Adrenal gland (tissue), 12 donors: ENCODE data around the gene NBL1. TPM values are rescaled to one million over a fixed set of nuclear protein-coding genes. Genes with fewer than 3 reads are reported as not detected.
A peak's percentile ranks its signal among the peaks of the same experiment; 100 is the strongest.

Experiments used
- DNase-seq, 7 donors: peaks; one replicate each; pipeline ENCODE4 v3.0.0-alpha.2; 2019 to 2020
- H3K27ac ChIP-seq, 5 donors: fragments of 200-600 bp; sonication (generic) in 4 of 5; 1 replicate in 3 of 5; 2 replicates in 2 of 5; pipeline versions ENCODE4 v1.5.1 to v1.8.0; 2016 to 2020; ENCODE audit warnings: mild to moderate bottlenecking in 1 of 5
- H3K27me3 ChIP-seq: fragments of 200-600 bp; 2 replicates; pipeline ENCODE4 v1.8.0; 2021
- H3K36me3 ChIP-seq, 2 donors: fragments of 200-600 bp; replicated peaks in 1 of 2; 1 replicate in 1 of 2; 2 replicates in 1 of 2; pipeline versions ENCODE4 v1.5.1 to v1.8.0; 2018 to 2022
- H3K4me1 ChIP-seq, 2 donors: fragments of 200-600 bp; replicated peaks in 1 of 2; 1 replicate in 1 of 2; 2 replicates in 1 of 2; pipeline versions ENCODE4 v1.5.1 to v1.8.0; 2018 to 2021
- H3K4me3 ChIP-seq, 4 donors: fragments of 200-600 bp; sonication (generic) in 3 of 4; one replicate each; pipeline ENCODE4 v1.5.1; 2016 to 2018
- H3K9me3 ChIP-seq, 3 donors: fragments of 200-600 bp; sonication (generic) in 1 of 3; replicated peaks in 1 of 3; 1 replicate in 2 of 3; 2 replicates in 1 of 3; pipeline versions ENCODE4 v1.5.1 to v1.8.0; 2016 to 2021
- CTCF ChIP-seq, 6 experiments: fragments of 450-650 bp in 4 of 6; fragments of 200-600 bp in 2 of 6; sonication (generic) in 1 of 6; IDR thresholded peaks; 1 replicate in 5 of 6; 2 replicates in 1 of 6; pipeline versions ENCODE4 v1.5.1 to v1.8.0; 2016 to 2021; ENCODE audit warnings: antibody characterized with exemption in 6 of 6, mild to moderate bottlenecking in 2 of 6, moderate library complexity in 1 of 6
- POLR2A ChIP-seq, 2 donors: fragments of 450-650 bp; IDR thresholded peaks; one replicate each; pipeline ENCODE4 v1.6.1; 2017; ENCODE audit warnings: antibody characterized with exemption in 2 of 2, mild to moderate bottlenecking in 2 of 2, moderate library complexity in 1 of 2
- WGBS, 4 donors: extraction: QIAGEN DNeasy Blood & Tissue Kit in 2 of 4; methylation state at CpG; one replicate each; pipeline versions ENCODE4 v1.1.5 to v1.1.7; 2013 to 2017; 5-methylcytosine and 5-hydroxymethylcytosine counted together
- intact Hi-C, 2 donors: fragments of 100-400 bp; cut with DNase I; formaldehyde crosslinking; loops; one replicate each; pipeline versions ENCODE4 v1.14.1 to v1.15.0; 2022 to 2023
- polyA plus RNA-seq, 3 donors: library from polyadenylated mRNA; stranded (reverse); fragments of 200-250 nt in 2 of 3; fragments of 350-450 nt in 1 of 3; fragmentation: Illumina TruSeq in 1 of 3; extraction: RNeasy Lipid Tissue Mini Kit (QIAGEN cat#74804) in 1 of 3; gene quantifications; one replicate each; pipeline ENCODE4 v1.2.3, GENCODE V29; 2013 to 2014
- total RNA-seq, 9 donors: library from RNA; depleted of rRNA in 4 of 9; stranded (reverse); fragments of >200 nt in 4 of 9; fragments of 120-200 nt in 1 of 9; fragmentation: NEBNext Ultra II Directional in 1 of 9; extraction: Animal tissue kit (Norgen Biotek cat#: 25700) in 1 of 9; gene quantifications; one replicate each; pipeline versions ENCODE4 v1.1.0 to v1.2.4, GENCODE V29; 2013 to 2023
- donor health status: healthy with polysubstance abuse.
- donor health status: Bipolar disorder and iron deficiency.
- donor health status: DM: yes; HTN: yes; CAD: no.
- donor health status: DM: no; HTN: no; CAD: no.
- donor health status: DM: no; HTN: no; CAD: no.
- donor health status: DM: yes; HTN: yes; CAD: no.

The NBL1 gene
- total and polyA plus RNA-seq, 12 donors = 4.2 to 61.0 (median 26.0) TPM

- no peak overlapping the region for H3K4me3 ChIP-seq
These were observed 37.1 kb upstream of the NBL1 start for GRCh38 chr1:19606817-19607642.

GRCh38 chr1:19608232-19608631 is 35.9 kb upstream of the NBL1 start:
- whole genome bisulfite sequencing, 4 donors = 83 to 92% (median 88%) methylated on average over 12 of the region's 12 CpGs
- Histone ChIP-seq H3K4me3 (no peak overlapping the region), H3K9me3 (no peaks in the 10 kb centered on the region), H3K36me3 (no peaks in the 10 kb centered on the region), H3K27me3 (no peaks in the 10 kb centered on the region), H3K27ac (no peak overlapping the region), H3K4me1 (peaks cover 4 to 41% of the 10 kb centered on the region in 2 donors)
- peak in 1 of 7 donors; percentile 44 for DNase-seq
- intact Hi-C loops = no loop called here
- TF ChIP-seq CTCF (IDR thresholded peaks at IDR 0.05) (no peak), POLR2A (IDR thresholded peaks at IDR 0.05) (no peak)

More at GRCh38 chr1:19606817-19607642, 37.1 kb upstream of the NBL1 start:
- WGBS, 4 donors = 61 to 66% (median 63%) methylated on average over 4 of the region's 4 CpGs
- H3K4me1 ChIP-seq = peaks cover 4 to 47% of the 10 kb centered on the region in 2 donors
- no peaks in the 10 kb centered on the region for H3K27me3 ChIP-seq
- intact Hi-C loops = no loop called here
- TF ChIP-seq POLR2A (IDR thresholded peaks at IDR 0.05) (no peak), CTCF (IDR thresholded peaks at IDR 0.05) (no peak)
- no peaks in the 10 kb centered on the region for H3K9me3 ChIP-seq
- peak overlapping the region in 2 of 5 donors; percentile 5 to 7 for H3K27ac ChIP-seq
- no peaks in the 10 kb centered on the region for H3K36me3 ChIP-seq
- DNase-seq = no peak

GRCh38 chr1:19610282-19610981 is 33.7 kb upstream of the NBL1 start:
- no peaks in the 10 kb centered on the region for H3K9me3 ChIP-seq
- peak overlapping the region in 2 of 5 donors; percentile 31 to 33 for H3K27ac ChIP-seq
- intact Hi-C loops = no loop called here
- H3K27me3 ChIP-seq = no peaks in the 10 kb centered on the region
- H3K4me3 ChIP-seq = no peak overlapping the region
- H3K36me3 ChIP-seq = no peaks in the 10 kb centered on the region
- H3K4me1 ChIP-seq = peaks cover 4 to 40% of the 10 kb centered on the region in 2 donors
- peak in 4 of 7 donors; percentile 29 to 52 (median 41) for DNase-seq
- WGBS, 4 donors = 55 to 65% (median 61%) methylated on average over 6 to 8 of the region's 8 CpGs
- TF ChIP-seq POLR2A (IDR thresholded peaks at IDR 0.05) = no peak
- no peak for TF ChIP-seq CTCF (IDR thresholded peaks at IDR 0.05)

GRCh38 chr1:19612530-19612929 is 31.6 kb upstream of the NBL1 start:
- peaks cover 0 to 9% of the 10 kb centered on the region in 2 donors for H3K36me3 ChIP-seq

More at GRCh38 chr1:19612530-19612929, 31.6 kb upstream of the NBL1 start:
- TF ChIP-seq POLR2A (IDR thresholded peaks at IDR 0.05) = no peak
- TF ChIP-seq CTCF (IDR thresholded peaks at IDR 0.05) = no peak
- Histone ChIP-seq H3K27ac (no peak overlapping the region), H3K4me3 (no peak overlapping the region), H3K9me3 (no peaks in the 10 kb centered on the region), H3K4me1 (peaks cover 4 to 19% of the 10 kb centered on the region in 2 donors), H3K27me3 (no peaks in the 10 kb centered on the region)
- WGBS, 4 donors = 88 to 92% (median 91%) methylated on average over 5 of the region's 5 CpGs
- DNase-seq = peak in 1 of 7 donors; percentile 30
- intact Hi-C loops = no loop called here
